SK-N-SH treated with all-trans-retinoic acid at 6 μM for 48 hours (cell line): Measurements from ENCODE around the gene PARS2.

Experiments used
- CREB5 ChIP-seq: fragments of 250-450 bp; sonication (Bioruptor Pico); IDR thresholded peaks from 2 replicates; pipeline ENCODE4 v1.5.1; 2020; ENCODE audit warnings: low read depth, mild to moderate bottlenecking, moderate library complexity
- CSDC2 ChIP-seq: fragments of 250-450 bp; sonication (Bioruptor Pico); IDR thresholded peaks from 2 replicates; pipeline ENCODE4 v1.5.0; 2020; ENCODE audit warnings: mild to moderate bottlenecking, moderate library complexity
- SNAI2 ChIP-seq: fragments of 250-450 bp; sonication (Bioruptor Pico); IDR thresholded peaks from 2 replicates; pipeline ENCODE4 v1.5.0; 2020; ENCODE audit warnings: mild to moderate bottlenecking, moderate library complexity
- TOX ChIP-seq: fragments of 250-450 bp; sonication (Bioruptor Pico); IDR thresholded peaks from 2 replicates; pipeline ENCODE4 v1.8.0; 2021; ENCODE audit warnings: mild to moderate bottlenecking, moderate library complexity, borderline replicate concordance
- TSHZ2 ChIP-seq: fragments of 250-450 bp; sonication (Bioruptor Pico); IDR thresholded peaks from 2 replicates; pipeline ENCODE4 v1.5.0; 2020; ENCODE audit warnings: mild to moderate bottlenecking, moderate library complexity
- ZC3H10 ChIP-seq: fragments of 250-450 bp; sonication (Bioruptor Pico); IDR thresholded peaks from 2 replicates; pipeline ENCODE4 v1.5.1; 2021; ENCODE audit warnings: mild to moderate bottlenecking, moderate library complexity
- ZFP3 ChIP-seq: fragments of 250-450 bp; sonication (Bioruptor Pico); IDR thresholded peaks from 2 replicates; pipeline ENCODE4 v1.5.0; 2020; ENCODE audit warnings: mild to moderate bottlenecking, moderate library complexity
- ZFP30 ChIP-seq: fragments of 450-650 bp; formaldehyde crosslinking; IDR thresholded peaks from 2 replicates; pipeline ENCODE4 v1.5.0; 2022; ENCODE audit warnings: mild to moderate bottlenecking, moderate library complexity
- ZNF70 ChIP-seq: fragments of 450-650 bp; formaldehyde crosslinking; IDR thresholded peaks from 2 replicates; pipeline ENCODE4 v1.5.0; 2020; ENCODE audit warnings: mild to moderate bottlenecking, moderate library complexity

- TF ChIP-seq ZFP30 (CRISPR knock-in tag), result no peak
- TF ChIP-seq ZNF70, result no peak
- TF ChIP-seq TOX (CRISPR knock-in tag), result no peak
- TF ChIP-seq ZC3H10 (CRISPR knock-in tag), result no peak
- no peak for TF ChIP-seq SNAI2
- TF ChIP-seq CREB5 (CRISPR knock-in tag), result no peak
- TF ChIP-seq ZFP3, result no peak
- no peak for TF ChIP-seq TSHZ2 (CRISPR knock-in tag)
- TF ChIP-seq CSDC2 (CRISPR knock-in tag), result no peak
Measured at GRCh38 chr1:54813485-54814125, 49.3 kb upstream of the PARS2 start.
